Mammary epithelial cell (primary cell): ENCODE data around the gene MAP3K12.

Experiments
- CTCF ChIP-seq, 2 donors: IDR thresholded peaks in 1 of 2; conservative IDR thresholded peaks in 1 of 2; 2 replicates each; pipeline ENCODE4 v1.5.1; 2011 to 2012; ENCODE audit warnings: inconsistent platforms in 2 of 2, low read length in 2 of 2, mild to moderate bottlenecking in 2 of 2, control low read depth in 1 of 2, low read depth in 1 of 2; ENCODE audit not compliant: insufficient read depth in 1 of 2; ENCODE audit errors: extremely low read depth in 1 of 2
- EZH2 ChIP-seq: IDR thresholded peaks from 2 replicates; pipeline ENCODE4 v1.6.1; 2012; ENCODE audit warnings: low read length, inconsistent platforms, borderline replicate concordance

GRCh38 chr12:53464685-53465418, 34.4 kb downstream of the MAP3K12 start:
- TF ChIP-seq CTCF (conservative IDR thresholded peaks at IDR 0.05 in 1 of 2, IDR thresholded peaks at IDR 0.05 in 1 of 2; ENCODE audit: extremely low read depth in 1 of 2, insufficient read depth in 1 of 2, low read depth in 1 of 2, low read length in 2 of 2) (no peak), EZH2 (no peak)
